GM19328 (cell line): ENCODE results near the gene CDK5.
"Not testable (repeated sequence)": the region's sequence is repeated elsewhere in the genome, so short reads cannot be mapped to it uniquely, and the experiment has no call there.

Source experiments
- ATAC-seq: cut with Tn5 transposase; IDR thresholded peaks from one replicate; pipeline ENCODE4 v1.9.1; 2021; ENCODE audit warnings: mild to moderate bottlenecking, moderate library complexity; ENCODE audit not compliant: unreplicated experiment

The CDK5 gene

DNA sequence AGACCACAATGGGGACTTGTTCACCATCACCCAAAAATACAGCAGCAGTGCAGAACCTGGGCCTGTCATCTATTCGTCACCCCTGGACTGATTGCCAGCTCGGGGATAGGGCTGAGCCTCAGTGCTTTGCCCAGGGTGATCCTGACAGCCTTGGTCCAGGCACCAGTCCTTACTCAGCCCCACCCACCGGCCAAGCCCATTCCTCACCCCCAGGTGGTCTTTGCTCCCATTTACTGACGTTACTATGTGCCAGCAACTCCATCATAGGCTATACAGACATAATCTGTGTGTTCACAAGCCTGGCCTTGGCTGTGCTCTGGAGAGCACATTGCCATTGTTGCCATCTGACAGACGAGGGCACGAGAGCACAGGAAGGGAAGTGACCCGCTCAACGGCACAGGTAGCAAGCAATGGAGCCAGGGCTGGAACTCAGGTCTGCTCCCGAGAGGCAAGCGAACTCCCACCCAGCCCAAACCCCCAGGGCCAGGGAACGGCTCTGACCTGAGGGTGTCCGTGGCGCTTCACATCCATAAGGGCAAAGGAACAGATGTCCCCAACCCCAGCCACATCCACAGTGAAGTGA is 40.2 kb downstream of the CDK5 start:
- ATAC-seq: no peak

DNA sequence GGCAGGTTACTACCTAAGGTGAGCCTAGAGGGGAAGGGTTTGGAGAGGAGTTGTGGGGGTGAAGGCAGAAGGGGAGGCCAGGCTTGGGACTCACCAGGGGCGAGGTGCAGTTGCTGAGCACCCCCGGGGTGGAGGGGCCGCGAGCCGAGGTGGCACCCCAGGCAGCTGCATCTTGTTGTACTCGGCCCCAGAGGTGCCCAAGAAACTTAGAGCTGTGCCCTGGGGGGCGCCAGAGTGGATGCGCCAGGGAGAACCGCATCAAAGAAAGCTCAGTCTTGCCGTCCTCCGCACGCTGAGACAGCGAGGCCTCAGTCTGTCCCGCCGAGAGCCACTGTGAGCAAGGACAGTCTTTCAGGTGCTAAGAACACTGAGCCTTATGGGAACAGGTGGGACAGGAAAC is 40.8 kb downstream of the CDK5 start:
- no peak for ATAC-seq

DNA sequence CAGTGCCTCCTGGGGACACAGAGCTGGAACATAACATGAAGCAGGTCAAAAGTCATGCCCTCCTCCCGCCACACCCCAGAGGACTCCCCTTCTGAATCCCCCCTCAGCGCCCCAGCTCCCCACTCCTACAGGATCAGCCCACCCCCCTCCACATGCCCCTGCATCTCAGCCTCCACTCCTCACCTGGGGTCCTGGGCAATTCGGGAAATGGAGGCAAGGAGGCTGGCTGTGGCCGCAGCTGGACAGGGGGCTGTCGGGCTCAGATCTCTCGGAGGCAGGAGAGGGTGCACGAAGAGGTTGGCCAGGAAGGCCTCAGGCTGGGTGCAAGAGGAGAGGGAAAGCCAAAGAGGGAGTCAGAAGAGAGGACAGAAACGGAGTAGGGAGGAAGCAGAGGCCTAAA is 41.2 kb downstream of the CDK5 start:
- ATAC-seq: no peak

DNA sequence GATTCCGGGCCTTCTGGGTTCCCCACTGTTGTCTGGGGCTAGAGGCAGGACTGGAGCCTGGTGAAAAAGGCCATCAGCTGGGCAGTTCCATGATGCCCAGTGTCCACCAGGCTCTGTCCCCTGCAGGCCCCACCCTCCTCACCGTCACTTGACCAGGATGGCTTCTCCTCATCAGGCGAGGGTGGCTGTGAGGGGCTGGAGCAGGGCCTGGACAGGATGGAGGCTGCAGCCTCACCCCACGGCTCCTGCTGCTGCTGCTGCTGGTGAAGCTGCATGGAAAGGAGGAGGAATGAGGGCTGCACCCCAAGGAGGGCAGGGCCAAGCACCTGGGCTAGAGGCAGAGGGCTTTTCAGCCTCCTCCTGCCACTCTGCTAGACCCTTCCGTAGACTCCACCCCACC is 41.7 kb downstream of the CDK5 start:
- no peak for ATAC-seq

DNA sequence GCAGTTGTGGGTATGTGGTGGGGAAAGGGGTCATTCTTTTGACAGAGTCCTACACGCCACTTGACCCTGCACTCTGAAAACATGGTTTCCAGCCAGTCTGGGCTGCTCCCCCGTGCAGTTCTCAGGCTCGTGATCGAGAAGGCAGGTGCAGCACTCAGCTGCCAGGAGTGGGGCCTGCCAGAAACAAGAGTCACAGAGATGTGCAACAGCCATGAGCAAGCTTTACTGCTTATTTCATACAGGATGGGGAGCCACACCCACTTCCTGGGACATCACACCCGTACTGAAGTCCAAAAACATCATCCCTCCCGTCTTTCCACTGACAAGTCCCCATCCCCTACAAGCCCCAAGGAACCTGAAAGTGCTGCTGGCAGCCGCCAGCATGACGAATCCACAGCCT is 42.7 kb downstream of the CDK5 start:
- ATAC-seq: no peak

DNA sequence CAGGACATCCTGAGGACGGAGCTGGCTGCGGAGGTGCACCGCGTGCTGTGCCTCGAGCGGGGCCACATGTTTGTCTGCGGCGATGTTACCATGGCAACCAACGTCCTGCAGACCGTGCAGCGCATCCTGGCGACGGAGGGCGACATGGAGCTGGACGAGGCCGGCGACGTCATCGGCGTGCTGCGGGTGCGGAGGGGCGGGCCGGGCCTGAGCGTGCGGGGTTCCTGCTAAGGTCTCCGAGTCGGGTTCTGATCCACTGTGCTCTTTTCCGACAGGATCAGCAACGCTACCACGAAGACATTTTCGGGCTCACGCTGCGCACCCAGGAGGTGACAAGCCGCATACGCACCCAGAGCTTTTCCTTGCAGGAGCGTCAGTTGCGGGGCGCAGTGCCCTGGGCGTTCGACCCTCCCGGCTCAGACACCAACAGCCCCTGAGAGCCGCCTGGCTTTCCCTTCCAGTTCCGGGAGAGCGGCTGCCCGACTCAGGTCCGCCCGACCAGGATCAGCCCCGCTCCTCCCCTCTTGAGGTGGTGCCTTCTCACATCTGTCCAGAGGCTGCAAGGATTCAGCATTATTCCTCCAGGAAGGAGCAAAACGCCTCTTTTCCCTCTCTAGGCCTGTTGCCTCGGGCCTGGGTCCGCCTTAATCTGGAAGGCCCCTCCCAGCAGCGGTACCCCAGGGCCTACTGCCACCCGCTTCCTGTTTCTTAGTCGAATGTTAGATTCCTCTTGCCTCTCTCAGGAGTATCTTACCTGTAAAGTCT is 43.8 kb downstream of the CDK5 start:
- ATAC-seq: no peak

DNA sequence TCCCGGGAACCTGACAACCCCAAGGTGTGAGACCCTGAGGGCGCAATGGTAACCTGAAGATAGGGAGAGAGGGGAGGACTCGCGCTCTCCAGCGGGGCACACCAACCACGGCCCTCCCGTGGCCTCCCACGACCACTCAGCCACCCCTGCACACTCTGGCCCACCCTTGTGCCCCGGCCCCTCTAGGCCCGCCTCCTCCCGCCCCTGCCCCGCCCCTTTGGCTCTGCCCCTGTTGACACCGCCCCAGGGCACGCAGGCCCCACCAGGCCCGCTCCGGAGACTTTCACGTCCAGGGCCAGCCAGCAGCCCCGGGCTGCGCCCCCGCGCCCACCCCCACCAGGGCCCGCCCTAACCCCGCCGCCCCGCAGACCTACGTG is 44.4 kb downstream of the CDK5 start:
- no peak for ATAC-seq

DNA sequence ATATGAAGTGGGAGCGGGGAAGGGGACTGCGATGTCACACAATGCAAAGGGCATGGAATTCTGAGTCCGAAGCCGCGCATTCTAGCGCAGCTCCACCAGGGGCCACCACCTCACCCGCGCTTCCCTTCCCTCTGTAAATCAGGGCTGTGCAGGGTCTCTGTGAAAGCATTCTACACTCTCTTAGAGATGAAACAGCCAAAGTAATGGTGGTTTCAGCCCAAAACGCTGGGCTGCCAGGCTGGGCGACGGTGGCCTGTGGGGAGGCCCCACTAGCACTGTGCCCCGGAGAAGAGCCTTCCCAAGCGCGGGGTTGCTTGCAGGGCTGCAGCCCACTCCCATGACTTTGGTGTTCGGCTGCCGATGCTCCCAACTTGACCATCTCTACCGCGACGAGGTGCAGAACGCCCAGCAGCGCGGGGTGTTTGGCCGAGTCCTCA is 44.8 kb downstream of the CDK5 start:
- no peak for ATAC-seq

DNA sequence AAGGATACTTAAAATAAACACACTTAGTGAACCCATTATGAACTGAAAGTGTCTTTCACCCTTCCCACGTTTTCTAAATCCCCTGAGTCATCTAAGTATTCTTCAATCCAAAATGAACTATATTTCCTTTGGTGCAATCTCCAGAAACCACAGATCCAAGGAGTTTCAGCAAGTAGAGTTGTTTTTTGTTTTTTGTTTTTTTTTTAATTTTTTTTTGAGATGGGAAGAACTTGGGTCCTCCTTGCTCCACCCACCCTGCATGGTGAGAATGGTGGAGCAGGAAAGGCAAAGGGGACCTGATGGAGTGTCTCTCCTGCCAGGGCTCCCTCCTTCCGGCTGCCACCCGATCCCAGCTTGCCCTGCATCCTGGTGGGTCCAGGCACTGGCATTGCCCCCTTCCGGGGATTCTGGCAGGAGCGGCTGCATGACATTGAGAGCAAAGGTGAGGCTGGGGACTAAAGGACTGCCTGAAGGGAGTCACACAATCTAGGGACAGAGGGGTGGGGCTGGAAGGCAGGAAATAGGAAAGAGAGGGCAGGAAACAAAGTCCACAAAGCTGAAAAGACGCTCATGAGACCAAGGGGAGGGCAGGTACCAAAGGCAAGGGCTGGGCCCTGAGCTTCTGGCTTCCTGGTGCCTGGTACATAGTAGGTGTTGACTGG is 45.5 kb downstream of the CDK5 start:
- ATAC-seq: no peak

DNA sequence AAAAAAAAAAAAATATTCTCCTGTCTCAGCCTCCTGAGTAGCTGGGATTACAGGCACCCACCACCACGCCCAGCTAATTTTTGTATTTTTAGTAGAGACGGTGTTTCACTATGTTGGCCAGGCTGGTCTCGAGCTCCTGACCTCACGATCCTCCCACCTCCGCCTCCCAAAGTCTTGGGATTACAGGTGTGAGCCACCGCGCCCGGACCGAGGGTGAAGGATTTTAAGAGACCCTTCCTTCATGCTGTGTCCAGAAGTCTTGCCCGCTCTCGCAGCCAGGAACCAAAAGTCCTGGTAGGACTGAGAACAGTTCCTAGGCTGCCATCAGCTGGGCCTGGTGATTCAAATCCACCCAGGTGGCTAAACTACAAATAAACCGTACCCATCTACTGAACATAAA is 46.1 kb downstream of the CDK5 start:
- not testable (repeated sequence) for ATAC-seq

DNA sequence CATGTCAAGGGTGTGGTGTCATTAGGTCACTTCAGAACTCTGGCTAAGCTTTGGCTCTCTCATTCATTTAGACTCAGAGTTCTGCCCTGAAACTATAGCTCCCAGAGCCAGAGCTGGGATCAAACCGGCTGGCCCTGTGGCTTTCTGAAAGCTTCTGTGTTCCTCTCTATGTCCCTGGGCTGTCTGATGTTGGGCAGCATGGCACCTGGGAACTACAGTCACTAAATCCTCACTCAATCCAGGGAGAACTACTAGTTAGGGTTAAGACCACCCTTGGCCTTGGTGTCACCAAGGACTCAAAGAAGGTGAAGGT is 46.6 kb downstream of the CDK5 start:
- ATAC-seq: no peak

DNA sequence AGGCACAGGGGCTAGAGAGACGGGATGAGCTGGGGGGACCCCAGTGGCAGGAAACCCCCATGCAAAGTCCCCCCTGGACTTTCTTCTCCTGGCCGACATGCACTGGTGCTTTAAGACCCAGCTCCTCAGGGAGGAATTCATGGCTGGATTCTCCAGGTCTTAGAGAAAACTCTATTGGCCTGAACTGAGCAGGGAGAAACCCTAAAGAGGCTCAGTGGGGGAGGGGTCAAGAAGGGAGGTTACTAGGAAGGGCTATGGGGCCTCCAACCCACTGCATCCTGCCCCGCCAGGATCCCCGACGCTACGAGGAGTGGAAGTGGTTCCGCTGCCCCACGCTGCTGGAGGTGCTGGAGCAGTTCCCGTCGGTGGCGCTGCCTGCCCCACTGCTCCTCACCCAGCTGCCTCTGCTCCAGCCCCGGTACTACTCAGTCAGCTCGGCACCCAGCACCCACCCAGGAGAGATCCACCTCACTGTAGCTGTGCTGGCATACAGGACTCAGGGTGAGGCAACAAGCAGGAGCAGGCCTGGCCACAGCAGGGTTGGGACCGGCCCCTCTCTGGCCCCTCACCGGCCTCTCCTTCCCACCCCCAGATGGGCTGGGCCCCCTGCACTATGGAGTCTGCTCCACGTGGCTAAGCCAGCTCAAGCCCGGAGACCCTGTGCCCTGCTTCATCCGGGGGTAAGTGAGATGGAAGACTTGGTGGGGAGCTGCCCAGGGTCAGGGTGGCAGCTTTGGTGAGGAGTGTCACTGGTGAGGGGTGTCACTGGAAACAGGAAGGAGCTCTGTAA is 47.2 kb downstream of the CDK5 start:
- no peak for ATAC-seq

DNA sequence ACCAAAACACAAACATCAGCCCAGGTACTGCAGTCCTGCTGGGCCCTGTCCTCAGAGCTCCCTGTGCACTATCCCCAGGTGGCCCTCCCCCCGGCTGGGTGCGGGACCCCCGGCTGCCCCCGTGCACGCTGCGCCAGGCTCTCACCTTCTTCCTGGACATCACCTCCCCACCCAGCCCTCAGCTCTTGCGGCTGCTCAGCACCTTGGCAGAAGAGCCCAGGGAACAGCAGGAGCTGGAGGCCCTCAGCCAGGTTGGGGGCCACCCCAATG is 47.7 kb downstream of the CDK5 start:
- ATAC-seq: no peak

DNA sequence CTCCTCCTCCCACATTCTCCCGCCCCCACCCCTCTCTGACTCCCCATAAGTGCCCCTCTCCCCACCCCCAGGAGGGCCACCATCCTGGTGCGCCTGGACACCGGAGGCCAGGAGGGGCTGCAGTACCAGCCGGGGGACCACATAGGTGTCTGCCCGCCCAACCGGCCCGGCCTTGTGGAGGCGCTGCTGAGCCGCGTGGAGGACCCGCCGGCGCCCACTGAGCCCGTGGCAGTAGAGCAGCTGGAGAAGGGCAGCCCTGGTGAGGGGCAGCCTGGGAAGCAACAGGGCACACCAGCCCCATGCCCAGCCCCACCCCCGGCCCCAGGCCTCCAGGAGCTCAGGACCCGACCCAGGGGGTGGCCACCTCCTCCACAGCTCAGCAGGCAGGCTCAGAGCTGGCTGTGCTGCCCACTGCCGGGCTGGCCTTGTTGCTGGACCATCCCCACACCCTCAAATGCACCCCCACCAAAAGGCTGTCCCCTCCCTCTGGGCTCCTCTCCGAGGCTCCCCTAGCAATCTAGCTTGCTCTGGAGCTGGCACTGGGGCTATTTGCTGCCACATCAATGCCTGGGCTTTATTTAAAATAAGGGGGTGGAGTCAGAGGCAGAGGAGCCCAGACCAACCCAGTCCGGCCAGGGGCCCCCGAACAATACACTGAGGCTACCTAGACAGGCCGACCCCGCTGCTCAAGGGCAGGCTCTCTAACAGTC is 48.2 kb downstream of the CDK5 start:
- no peak for ATAC-seq

DNA sequence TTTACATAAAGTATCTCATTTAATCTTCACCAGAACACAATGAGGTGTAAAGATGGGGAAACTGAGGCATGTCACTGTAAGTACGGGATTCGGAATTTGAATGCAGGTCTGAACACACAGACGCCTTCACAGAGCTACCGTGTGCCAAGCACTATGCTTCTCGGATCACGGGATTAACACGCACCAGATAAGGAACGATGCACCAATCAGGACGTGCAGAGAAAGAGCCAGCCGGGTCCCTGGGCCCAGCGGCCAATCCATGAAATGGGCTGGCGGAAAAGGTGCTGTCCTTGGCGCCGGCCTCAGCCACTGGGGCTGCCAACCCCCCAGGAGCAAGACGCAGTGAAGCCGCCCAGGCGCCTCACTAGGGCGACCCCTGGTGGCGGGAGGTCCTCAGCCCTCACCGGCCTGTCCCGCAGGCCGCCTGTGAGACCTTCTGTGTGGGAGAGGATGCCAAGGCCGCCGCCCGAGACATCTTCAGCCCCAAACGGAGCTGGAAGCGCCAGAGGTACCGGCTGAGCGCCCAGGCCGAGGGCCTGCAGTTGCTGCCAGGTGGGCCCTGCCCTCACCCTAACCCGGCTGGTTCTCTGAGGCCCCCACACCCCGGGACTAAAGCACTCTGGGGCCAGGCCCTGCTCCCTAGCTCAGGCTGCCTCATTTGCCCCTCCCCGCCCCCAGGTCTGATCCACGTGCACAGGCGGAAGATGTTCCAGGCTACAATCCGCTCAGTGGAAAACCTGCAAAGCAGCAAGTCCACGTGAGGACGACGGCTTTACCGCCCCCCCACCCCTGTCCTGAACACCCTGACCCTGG is 49.0 kb downstream of the CDK5 start:
- ATAC-seq: no peak

DNA sequence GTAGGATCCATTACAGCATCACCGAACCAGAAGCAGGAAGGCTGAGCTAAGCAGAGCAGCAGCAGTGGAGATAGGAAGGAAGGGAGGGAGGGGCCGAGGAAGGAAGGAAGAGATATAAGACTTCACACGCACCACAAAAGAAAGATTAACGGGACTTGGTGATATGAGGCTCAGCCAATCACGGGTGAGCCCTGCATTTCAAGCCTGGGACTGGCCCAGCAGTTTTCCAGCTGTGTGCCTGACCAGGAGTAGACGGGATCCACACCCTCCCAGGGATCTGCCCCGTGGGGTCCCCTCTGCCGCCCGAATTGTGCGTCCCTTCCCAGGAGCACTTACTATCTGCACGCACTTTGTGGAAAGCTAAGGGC is 49.6 kb downstream of the CDK5 start:
- ATAC-seq: no peak

DNA sequence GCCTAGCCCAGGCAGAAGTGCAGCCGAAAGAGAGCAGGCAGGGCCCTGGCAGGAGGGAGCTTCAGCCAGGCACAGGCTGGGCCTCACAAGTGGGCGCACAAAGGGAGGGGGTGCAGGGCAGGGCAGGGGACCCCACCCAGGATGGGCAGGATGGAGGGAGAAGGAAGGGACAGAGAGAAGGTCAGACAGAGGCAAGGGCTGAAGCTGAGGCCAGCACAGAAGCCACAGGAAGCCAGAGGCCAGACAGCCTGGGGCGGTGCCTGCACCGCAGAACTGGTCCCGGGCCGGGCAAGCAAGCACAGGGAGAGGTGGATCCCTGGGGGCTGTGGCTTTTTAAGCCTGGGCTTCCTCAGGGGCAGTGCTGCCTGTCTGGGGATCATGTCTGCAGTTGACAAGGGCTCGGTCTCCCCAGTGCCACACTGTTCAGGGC is 50.2 kb downstream of the CDK5 start:
- no peak for ATAC-seq

DNA sequence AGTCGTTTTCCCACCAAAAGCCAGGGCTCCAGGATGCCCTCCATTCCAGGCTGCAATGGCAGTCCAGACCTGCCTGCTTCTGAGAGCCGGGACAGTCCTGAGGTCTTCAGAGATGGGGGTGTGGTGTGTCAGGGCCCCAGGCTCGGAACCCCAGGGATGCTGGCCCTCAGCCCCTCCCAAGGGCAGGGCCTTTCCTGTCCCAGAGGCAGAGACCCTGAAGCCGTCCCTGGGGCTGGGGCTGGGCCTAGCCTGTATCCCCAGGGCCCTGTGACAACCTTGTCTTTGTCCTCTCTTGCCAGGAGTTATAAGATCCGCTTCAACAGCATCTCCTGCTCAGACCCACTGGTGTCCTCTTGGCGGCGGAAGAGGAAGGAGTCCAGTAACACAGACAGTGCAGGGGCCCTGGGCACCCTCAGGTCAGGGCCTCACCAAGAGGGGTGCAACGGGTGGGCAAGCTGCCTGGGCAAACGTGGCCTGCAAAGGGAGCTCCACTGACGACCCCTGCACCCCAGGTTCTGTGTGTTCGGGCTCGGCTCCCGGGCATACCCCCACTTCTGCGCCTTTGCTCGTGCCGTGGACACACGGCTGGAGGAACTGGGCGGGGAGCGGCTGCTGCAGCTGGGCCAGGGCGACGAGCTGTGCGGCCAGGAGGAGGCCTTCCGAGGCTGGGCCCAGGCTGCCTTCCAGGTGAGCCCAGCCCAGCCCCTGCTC is 51.0 kb downstream of the CDK5 start:
- no peak for ATAC-seq

DNA sequence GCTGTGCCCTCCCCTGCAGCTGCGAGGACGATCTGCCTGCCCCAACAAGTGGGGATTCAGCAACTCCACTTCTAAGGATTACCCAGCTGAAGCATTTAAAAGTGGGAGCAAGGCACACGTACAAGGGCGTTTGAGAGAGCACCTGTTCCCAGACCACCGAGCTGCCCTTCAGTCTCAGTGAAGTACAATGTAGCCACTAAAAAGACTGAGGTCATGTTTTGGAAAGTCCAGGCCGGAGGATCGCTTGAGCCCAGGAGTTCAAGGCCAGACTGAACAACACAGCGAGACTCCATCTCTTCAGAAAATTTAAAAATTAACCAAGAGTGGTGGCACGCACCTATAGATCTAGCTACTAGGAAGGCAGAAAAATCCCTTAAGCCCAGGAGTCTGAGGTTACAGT is 52.1 kb downstream of the CDK5 start:
- no peak for ATAC-seq
